Measurements from ENCODE around the gene TNFRSF6B.

Gene TNFRSF6B

GRCh38 chr20:63739130-63740069 lies 42.9 kb downstream of the TNFRSF6B start, which contains the start of gene SLC2A4RG:
Gene SLC2A4RG, plus strand, starts transcription at chr20:63739776. Its CDS starts 137 bp downstream, at chr20:63739913.
- peak; percentile 91 for DNase-seq

GRCh38 chr20:63740070-63740626 lies 43.7 kb downstream of the TNFRSF6B start:
- DNase-seq: peak; percentile 57

- peak; percentile 87 for DNase-seq
These were observed 44.3 kb downstream of the TNFRSF6B start for GRCh38 chr20:63740627-63741353.

GRCh38 chr20:63741354-63741675 lies 44.9 kb downstream of the TNFRSF6B start:
- no peak for DNase-seq

GRCh38 chr20:63741676-63742380 lies 45.4 kb downstream of the TNFRSF6B start:
- DNase-seq: no peak

GRCh38 chr20:63742381-63743024 lies 46.1 kb downstream of the TNFRSF6B start:
- no peak for DNase-seq

- no peak for DNase-seq
These were observed 46.9 kb downstream of the TNFRSF6B start for GRCh38 chr20:63743210-63743970.

GRCh38 chr20:63744158-63744557 lies 47.7 kb downstream of the TNFRSF6B start:
- DNase-seq: no peak

- no peak for DNase-seq
These were observed 48.3 kb downstream of the TNFRSF6B start for GRCh38 chr20:63744574-63745423.

GRCh38 chr20:63745424-63745805 lies 49.0 kb downstream of the TNFRSF6B start:
- DNase-seq: no peak

- DNase-seq: no peak
These were observed 49.7 kb downstream of the TNFRSF6B start for GRCh38 chr20:63745961-63746731.

GRCh38 chr20:63746751-63747315 lies 50.4 kb downstream of the TNFRSF6B start:
- no peak for DNase-seq

- DNase-seq: no peak
These were observed 51.2 kb downstream of the TNFRSF6B start for GRCh38 chr20:63747622-63748069.

Measured in hematopoietic multipotent progenitor cell treated with erythropoietin and hydrocortisone succinate and interleukin-3 and kit ligand, for 4 days (in vitro differentiated cells).